SK-N-MC (cell line): ENCODE results near the gene PDK2.

Source experiments
- EZH2 ChIP-seq: fragments of 200-600 bp; sonication (generic); IDR thresholded peaks from one replicate; pipeline ENCODE4 v1.6.1; 2017; ENCODE audit warnings: antibody characterized with exemption
- POLR2AphosphoS5 ChIP-seq: IDR thresholded peaks from 2 replicates; pipeline ENCODE4 v1.6.1; 2012; ENCODE audit warnings: mild to moderate bottlenecking, low read depth, low read length, borderline replicate concordance

- TF ChIP-seq EZH2: no peak
- no peak for TF ChIP-seq POLR2AphosphoS5
These were observed 18.9 kb upstream of the PDK2 start for GRCh38 chr17:50076221-50076590.
